Liver (tissue), 9 donors: Measurements from ENCODE around the gene LAMB4. TPM values are rescaled to one million over a fixed set of nuclear protein-coding genes. Genes with fewer than 3 reads are reported as not detected.

Experiments
- DNase-seq: peaks from one replicate; pipeline ENCODE4 v3.0.0-alpha.2; 2017; ENCODE audit warnings: low spot score
- H3K27ac ChIP-seq, 2 donors: one replicate each; pipeline ENCODE4 v1.7.0; 2013; ENCODE audit warnings: inconsistent platforms in 2 of 2, low read length in 2 of 2, control low read depth in 1 of 2, low read depth in 1 of 2, mild to moderate bottlenecking in 1 of 2
- H3K27me3 ChIP-seq, 4 donors: one replicate each; pipeline versions ENCODE4 v1.6.1 to v1.7.0; 2013; ENCODE audit warnings: low read length in 3 of 4, inconsistent platforms in 1 of 4, mild to moderate bottlenecking in 1 of 4, moderate library complexity in 1 of 4; ENCODE audit not compliant: control insufficient read depth in 4 of 4, insufficient read depth in 4 of 4
- H3K36me3 ChIP-seq, 4 donors: one replicate each; pipeline versions ENCODE4 v1.6.1 to v1.7.0; 2013; ENCODE audit warnings: low read length in 3 of 4, mild to moderate bottlenecking in 3 of 4, low read depth in 1 of 4, moderate library complexity in 1 of 4; ENCODE audit not compliant: control insufficient read depth in 4 of 4, insufficient read depth in 3 of 4
- H3K4me1 ChIP-seq, 4 donors: one replicate each; pipeline versions ENCODE4 v1.6.1 to v1.7.0; 2013; ENCODE audit warnings: low read length in 3 of 4, mild to moderate bottlenecking in 3 of 4, moderate library complexity in 1 of 4; ENCODE audit not compliant: control insufficient read depth in 4 of 4, insufficient read depth in 4 of 4
- H3K4me3 ChIP-seq, 3 donors: one replicate each; pipeline versions ENCODE4 v1.6.1 to v1.7.0; 2013; ENCODE audit warnings: low read length in 3 of 3, control low read depth in 1 of 3, low read depth in 1 of 3, mild to moderate bottlenecking in 1 of 3
- H3K9ac ChIP-seq, 2 donors: one replicate each; pipeline ENCODE4 v1.7.0; 2013; ENCODE audit warnings: low read length in 2 of 2, mild to moderate bottlenecking in 2 of 2, moderate library complexity in 2 of 2, control low read depth in 1 of 2, low read depth in 1 of 2
- H3K9me3 ChIP-seq, 4 donors: one replicate each; pipeline versions ENCODE4 v1.6.1 to v1.7.0; 2013; ENCODE audit warnings: low read length in 3 of 4; ENCODE audit not compliant: control insufficient read depth in 4 of 4
- EGR1 ChIP-seq, 2 donors: IDR thresholded peaks; 2 replicates each; pipeline ENCODE4 v1.6.1; 2016 to 2018; ENCODE audit warnings: antibody characterized with exemption in 2 of 2, low read depth in 2 of 2
- FOXA1 ChIP-seq: IDR thresholded peaks from 2 replicates; pipeline ENCODE4 v1.6.1; 2016; ENCODE audit warnings: antibody characterized with exemption
- FOXA2 ChIP-seq: IDR thresholded peaks from 2 replicates; pipeline ENCODE4 v1.6.1; 2016; ENCODE audit warnings: antibody characterized with exemption
- GABPA ChIP-seq, 2 donors: IDR thresholded peaks in 1 of 2; conservative IDR thresholded peaks in 1 of 2; 2 replicates each; pipeline ENCODE4 v1.6.1; 2016; ENCODE audit warnings: antibody characterized with exemption in 2 of 2, mild to moderate bottlenecking in 1 of 2, moderate library complexity in 1 of 2
- HNF4A ChIP-seq, 2 donors: conservative IDR thresholded peaks; 2 replicates each; pipeline ENCODE4 v1.6.1; 2016; ENCODE audit warnings: antibody characterized with exemption in 2 of 2, mild to moderate bottlenecking in 2 of 2
- JUND ChIP-seq, 2 donors: IDR thresholded peaks; 2 replicates each; pipeline ENCODE4 v1.6.1; 2016; ENCODE audit warnings: antibody characterized with exemption in 2 of 2
- MAX ChIP-seq: IDR thresholded peaks from 2 replicates; pipeline ENCODE4 v1.6.1; 2016; ENCODE audit warnings: antibody characterized with exemption
- RAD21 ChIP-seq, 2 donors: IDR thresholded peaks; 2 replicates each; pipeline ENCODE4 v1.6.1; 2016; ENCODE audit warnings: antibody characterized with exemption in 2 of 2, mild to moderate bottlenecking in 2 of 2
- REST ChIP-seq: IDR thresholded peaks from 2 replicates; pipeline ENCODE4 v1.6.1; 2016; ENCODE audit warnings: antibody characterized with exemption, mild to moderate bottlenecking
- RXRA ChIP-seq, 2 donors: IDR thresholded peaks; 2 replicates each; pipeline ENCODE4 v1.6.1; 2017 to 2018; ENCODE audit warnings: antibody characterized with exemption in 2 of 2, mild to moderate bottlenecking in 1 of 2
- SP1 ChIP-seq: IDR thresholded peaks from 2 replicates; pipeline ENCODE4 v1.6.1; 2018; ENCODE audit warnings: antibody characterized with exemption, mild to moderate bottlenecking
- TAF1 ChIP-seq: conservative IDR thresholded peaks from 2 replicates; pipeline ENCODE4 v1.6.1; 2016; ENCODE audit warnings: antibody characterized with exemption, mild to moderate bottlenecking
- YY1 ChIP-seq: IDR thresholded peaks from 2 replicates; pipeline ENCODE4 v1.6.1; 2016; ENCODE audit warnings: antibody characterized with exemption, mild to moderate bottlenecking
- WGBS: extraction: QIAGEN DNeasy Blood & Tissue Kit; methylation state at CpG from one replicate; pipeline ENCODE4 v1.1.7; 2013; 5-methylcytosine and 5-hydroxymethylcytosine counted together
- polyA plus RNA-seq, 2 donors: library from polyadenylated mRNA; stranded (reverse) in 1 of 2; unstranded in 1 of 2; fragments of 200-250 nt in 1 of 2; fragments of >200 nt in 1 of 2; fragmentation: Nextera tagmentation in 1 of 2; extraction: Ambion mirVana in 1 of 2; gene quantifications; one replicate each; pipeline versions ENCODE4 v1.2.1 to v1.2.3, GENCODE V29; 2013 to 2015
- total RNA-seq, 2 donors: library from RNA; depleted of rRNA; stranded (reverse); fragments of >200 nt; gene quantifications; one replicate each; pipeline ENCODE4 v1.2.3, GENCODE V29; 2014
- TF ChIP-seq, protein P1 (sequence below): fragments of 150-350 bp; IDR thresholded peaks from 2 replicates; pipeline ENCODE4 v1.5.1; 2017; ENCODE audit warnings: improper control_type of control experiment, low read depth, low read length; ENCODE audit not compliant: missing input control
- donor health status: healthy.
- donor health status: healthy.
- donor health status: healthy.
- donor health status: healthy.
- donor health status: healthy.

Gene LAMB4
- total and polyA plus RNA-seq, 4 donors, result under 0.01 to 0.03 TPM; not detected in 2

GRCh38 chr7:108026116-108026515 is 104.0 kb downstream of the LAMB4 start:
- no peak for DNase-seq
- H3K4me1 ChIP-seq, result peaks cover 0 to 2% (median 0%) of the 10 kb centered on the region in 4 donors
- H3K27ac ChIP-seq, result no peak overlapping the region
- H3K36me3 ChIP-seq, result no peaks in the 10 kb centered on the region
- H3K27me3 ChIP-seq, result peaks cover 0 to 2% (median 0%) of the 10 kb centered on the region in 4 donors
- WGBS, result 94% methylated on average over 5 of the region's 5 CpGs
- no peaks in the 10 kb centered on the region for H3K9me3 ChIP-seq
- TF ChIP-seq TAF1, result no peak
- TF ChIP-seq MAX, result no peak
- no peak for TF ChIP-seq RAD21 (IDR thresholded peaks at IDR 0.05)
- H3K4me3 ChIP-seq, result no peak overlapping the region
- no peak overlapping the region for H3K9ac ChIP-seq

DNA sequence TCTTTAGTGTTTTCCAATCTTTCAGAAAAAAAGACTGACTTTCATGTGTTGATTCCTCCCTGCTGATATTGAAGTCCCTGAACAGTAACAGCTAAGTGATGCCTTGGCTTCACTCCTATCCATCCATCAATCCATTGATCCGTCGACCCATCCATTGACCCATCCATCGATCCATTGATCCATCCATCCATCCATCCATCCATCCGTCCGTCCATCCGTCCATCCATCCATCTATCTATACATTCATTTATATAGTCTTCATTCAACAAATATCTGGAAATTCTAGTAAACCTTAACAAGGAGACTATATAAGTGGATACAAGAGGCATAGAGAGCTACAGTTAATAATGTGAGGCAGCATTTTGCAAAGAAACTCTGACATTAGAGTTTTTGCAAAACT is 105.6 kb downstream of the LAMB4 start:
- no peak for DNase-seq
- H3K4me1 ChIP-seq, result peaks cover 0 to 2% (median 0%) of the 10 kb centered on the region in 4 donors
- 86% methylated on average over 6 of the region's 6 CpGs for WGBS
- H3K9ac ChIP-seq, result no peak overlapping the region
- peaks cover 0 to 2% (median 0%) of the 10 kb centered on the region in 4 donors for H3K27me3 ChIP-seq
- TF ChIP-seq RAD21 (IDR thresholded peaks at IDR 0.05) (no peak), EGR1 (IDR thresholded peaks at IDR 0.05; ENCODE audit: low read depth in 2 of 2) (no peak), FOXA2 (no peak), YY1 (no peak), FOXA1 (no peak), GABPA (IDR thresholded peaks at IDR 0.05 in 1 of 2, conservative IDR thresholded peaks at IDR 0.05 in 1 of 2) (no peak), HNF4A (conservative IDR thresholded peaks at IDR 0.05) (no peak), SP1 (no peak), MAX (no peak), JUND (IDR thresholded peaks at IDR 0.05) (no peak), RXRA (IDR thresholded peaks at IDR 0.05) (no peak), REST (no peak)
- TF ChIP-seq, protein P1, sequence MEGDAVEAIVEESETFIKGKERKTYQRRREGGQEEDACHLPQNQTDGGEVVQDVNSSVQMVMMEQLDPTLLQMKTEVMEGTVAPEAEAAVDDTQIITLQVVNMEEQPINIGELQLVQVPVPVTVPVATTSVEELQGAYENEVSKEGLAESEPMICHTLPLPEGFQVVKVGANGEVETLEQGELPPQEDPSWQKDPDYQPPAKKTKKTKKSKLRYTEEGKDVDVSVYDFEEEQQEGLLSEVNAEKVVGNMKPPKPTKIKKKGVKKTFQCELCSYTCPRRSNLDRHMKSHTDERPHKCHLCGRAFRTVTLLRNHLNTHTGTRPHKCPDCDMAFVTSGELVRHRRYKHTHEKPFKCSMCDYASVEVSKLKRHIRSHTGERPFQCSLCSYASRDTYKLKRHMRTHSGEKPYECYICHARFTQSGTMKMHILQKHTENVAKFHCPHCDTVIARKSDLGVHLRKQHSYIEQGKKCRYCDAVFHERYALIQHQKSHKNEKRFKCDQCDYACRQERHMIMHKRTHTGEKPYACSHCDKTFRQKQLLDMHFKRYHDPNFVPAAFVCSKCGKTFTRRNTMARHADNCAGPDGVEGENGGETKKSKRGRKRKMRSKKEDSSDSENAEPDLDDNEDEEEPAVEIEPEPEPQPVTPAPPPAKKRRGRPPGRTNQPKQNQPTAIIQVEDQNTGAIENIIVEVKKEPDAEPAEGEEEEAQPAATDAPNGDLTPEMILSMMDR, result no peak
- H3K9me3 ChIP-seq, result no peaks in the 10 kb centered on the region
- no peaks in the 10 kb centered on the region for H3K36me3 ChIP-seq
- no peak overlapping the region for H3K4me3 ChIP-seq
- no peak overlapping the region for H3K27ac ChIP-seq
